Endothelial cell of umbilical vein (primary cell): ENCODE measurements around the gene FXYD6. TPM values are rescaled to one million over a fixed set of nuclear protein-coding genes. Genes with fewer than 3 reads are reported as not detected.

Experiments
- BruUV-seq: library from RNA; stranded (reverse); fragments of 400-500 nt; replicated peaks from 2 replicates; lab custom pipeline; 2021; lab: Mats Ljungman, UMichigan
- CTCF ChIA-PET: fragments of 300-600, 350-600 bp; sonication (Branson Sonifier 250); formaldehyde crosslinking; loops from one replicate; lab custom pipeline; 2021; ENCODE audit warnings: antibody characterized with exemption, inconsistent platforms; lab: Charles Lee
- POLR2A ChIA-PET: fragments of 300-600, 350-600 bp; sonication (Branson Sonifier 250); formaldehyde crosslinking; loops from one replicate; lab custom pipeline; 2021; ENCODE audit warnings: antibody characterized with exemption, inconsistent platforms; lab: Charles Lee
- DNase-seq: peaks from one replicate; pipeline ENCODE4 v3.0.0-alpha.2; 2011; ENCODE audit warnings: low read depth, low spot score
- FAIRE-seq: peaks from 2 replicates; lab custom pipeline; 2011; peaks lifted over from hg19 to GRCh38; lab: Jason Lieb, UNC
- H2AFZ ChIP-seq: 2 replicates; pipeline ENCODE4 v1.6.0; 2012; ENCODE audit warnings: low read depth, low read length, control low read depth, inconsistent platforms
- H3K27ac ChIP-seq: 2 replicates; pipeline ENCODE4 v1.5.1; 2011; ENCODE audit warnings: low read depth, mild to moderate bottlenecking, control low read depth, low read length, moderate library complexity; ENCODE audit not compliant: insufficient read depth
- H3K27me3 ChIP-seq, 2 experiments: 2 replicates each; pipeline versions ENCODE4 v1.6.0 to v1.6.1; 2011; ENCODE audit warnings: low read length in 2 of 2, mixed read lengths in 1 of 2; ENCODE audit not compliant: control insufficient read depth in 2 of 2, insufficient read depth in 2 of 2
- H3K36me3 ChIP-seq, 2 experiments: 2 replicates in 1 of 2; 3 replicates in 1 of 2; pipeline ENCODE4 v1.5.1; 2011; ENCODE audit warnings: low read length in 2 of 2, mild to moderate bottlenecking in 1 of 2, moderate library complexity in 1 of 2; ENCODE audit not compliant: control insufficient read depth in 2 of 2, insufficient read depth in 2 of 2; ENCODE audit errors: extremely low read depth in 1 of 2
- H3K4me1 ChIP-seq: 3 replicates; pipeline ENCODE4 v1.5.1; 2011; ENCODE audit warnings: mild to moderate bottlenecking, low read length; ENCODE audit not compliant: control insufficient read depth, insufficient read depth; ENCODE audit errors: extremely low read depth
- H3K4me2 ChIP-seq: 2 replicates; pipeline ENCODE4 v1.6.1; 2011; ENCODE audit warnings: low read length, control low read depth, mixed read lengths; ENCODE audit not compliant: insufficient read depth
- H3K4me3 ChIP-seq, 3 experiments: fragments of 200-600 bp in 1 of 3; sonication (generic), shearing (Covaris generic) in 1 of 3; replicated peaks in 1 of 3; 2 replicates each; pipeline ENCODE4 v1.5.1; 2011 to 2016; ENCODE audit warnings: control low read depth in 3 of 3, low read length in 3 of 3, mild to moderate bottlenecking in 2 of 3, inconsistent platforms in 1 of 3, low read depth in 1 of 3, moderate library complexity in 1 of 3; ENCODE audit not compliant: insufficient read depth in 1 of 3
- H3K79me2 ChIP-seq: 2 replicates; pipeline ENCODE4 v1.6.0; 2012; ENCODE audit warnings: low read length, inconsistent platforms; ENCODE audit not compliant: control insufficient read depth, insufficient read depth
- H3K9ac ChIP-seq: replicated peaks from 2 replicates; pipeline ENCODE3; 2011; ENCODE audit warnings: low read length, control low read depth; ENCODE audit not compliant: insufficient read depth; ENCODE audit errors: extremely low read depth
- H3K9me1 ChIP-seq: replicated peaks from 3 replicates; pipeline ENCODE4 v1.6.0; 2011; ENCODE audit warnings: mild to moderate bottlenecking, low read length; ENCODE audit not compliant: control insufficient read depth, insufficient read depth; ENCODE audit errors: extremely low read depth
- H3K9me3 ChIP-seq: replicated peaks from 2 replicates; pipeline ENCODE4 v1.5.1; 2012; ENCODE audit warnings: low read length, inconsistent platforms; ENCODE audit not compliant: control insufficient read depth, insufficient read depth
- H4K20me1 ChIP-seq: replicated peaks from 2 replicates; pipeline ENCODE3; 2011; ENCODE audit warnings: mild to moderate bottlenecking, low read length; ENCODE audit not compliant: control insufficient read depth, insufficient read depth; ENCODE audit errors: extremely low read depth
- EZH2 ChIP-seq: IDR thresholded peaks from 2 replicates; pipeline ENCODE4 v1.6.1; 2012; ENCODE audit warnings: borderline replicate concordance, low read depth, mild to moderate bottlenecking, moderate library complexity, low read length, inconsistent platforms; ENCODE audit not compliant: severe bottlenecking
- FOS ChIP-seq: IDR thresholded peaks from 2 replicates; pipeline ENCODE4 v1.6.1; 2011; ENCODE audit warnings: mild to moderate bottlenecking, low read length, moderate library complexity, borderline replicate concordance; ENCODE audit not compliant: insufficient read depth
- GATA2 ChIP-seq: IDR thresholded peaks from 2 replicates; pipeline ENCODE4 v1.7.0; 2011; ENCODE audit warnings: low read depth, mild to moderate bottlenecking, moderate library complexity, mixed read lengths, low read length; ENCODE audit not compliant: insufficient read length, insufficient read depth
- JUN ChIP-seq: IDR thresholded peaks from 2 replicates; pipeline ENCODE4 v1.6.1; 2011; ENCODE audit warnings: borderline replicate concordance, low read depth; ENCODE audit not compliant: insufficient read length, insufficient read depth
- MYC ChIP-seq: IDR thresholded peaks from one replicate; pipeline ENCODE4 v1.6.1; 2011; ENCODE audit warnings: mild to moderate bottlenecking, low read depth, low read length
- POLR2A ChIP-seq: IDR thresholded peaks from 2 replicates; pipeline ENCODE4 v1.6.1; 2012; ENCODE audit warnings: low read depth, mild to moderate bottlenecking, control low read depth, low read length
- POLR2AphosphoS5 ChIP-seq: IDR thresholded peaks from 2 replicates; pipeline ENCODE4 v1.6.1; 2012; ENCODE audit warnings: low read depth, mild to moderate bottlenecking, control low read depth, low read length, moderate library complexity; ENCODE audit not compliant: insufficient read depth
- dilution Hi-C: fragments of 300-500 bp; cut with MboI; formaldehyde crosslinking; loops from one replicate; pipeline ENCODE4 v1.15.0; 2019; ENCODE audit warnings: low sequenced_read_pairs; ENCODE audit not compliant: extremely low pct_ligation_motif_present
- intact Hi-C: fragments of 100-400 bp; cut with micrococcal nuclease; formaldehyde crosslinking; loops from one replicate; pipeline ENCODE4 v1.10.0; 2022
- polyA plus RNA-seq, 4 experiments: library from polyadenylated mRNA; depleted of rRNA in 3 of 4; stranded (reverse) in 3 of 4; unstranded in 1 of 4; fragments of >200 nt; gene quantifications; 2 replicates each; pipeline versions ENCODE4 v1.2.1 to v1.2.3, GENCODE V29; 2011 to 2012; ENCODE audit warnings: missing spikeins in 1 of 4
- total RNA-seq: library from RNA; stranded (reverse); gene quantifications from 2 replicates; pipeline ENCODE4 v1.2.3, GENCODE V29; 2021
- TF ChIP-seq, protein P1 (sequence below): IDR thresholded peaks from 2 replicates; pipeline ENCODE4 v1.6.1; 2011; ENCODE audit not compliant: insufficient read depth, insufficient read length
- TF ChIP-seq, protein P2 (sequence below), 2 donors: IDR thresholded peaks; 1 replicate in 1 of 2; 2 replicates in 1 of 2; pipeline ENCODE4 v1.5.1; 2011; ENCODE audit warnings: low read length in 2 of 2, mild to moderate bottlenecking in 2 of 2, moderate library complexity in 2 of 2, control low read depth in 1 of 2, inconsistent platforms in 1 of 2, low read depth in 1 of 2; ENCODE audit not compliant: insufficient read depth in 1 of 2; ENCODE audit errors: extremely low read depth in 1 of 2

Gene FXYD6
- total and polyA plus RNA-seq, 2 donors (not counting 3 experiments of a cell fraction or from before 2014, with no cell fraction given): 1.4 to 8.7 TPM

DNA sequence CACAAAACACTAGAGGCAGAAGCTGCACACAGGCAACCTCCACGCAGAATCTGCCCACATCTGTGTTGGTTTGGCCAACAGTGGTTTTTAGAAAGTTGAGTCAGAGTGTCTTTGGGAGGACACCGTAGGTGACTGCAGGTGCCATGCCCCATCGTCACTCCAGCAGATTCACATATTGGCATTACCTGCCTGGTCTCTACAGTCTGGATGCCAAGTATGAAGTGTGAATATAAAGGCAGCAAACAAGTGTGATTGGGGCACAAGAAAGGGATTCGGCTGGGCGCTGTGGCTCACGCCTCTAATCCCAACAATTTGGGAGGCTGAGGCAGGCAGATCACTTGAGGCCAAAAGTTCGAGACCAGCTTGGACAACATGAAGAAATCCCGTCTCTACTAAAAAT is 40.9 kb downstream of the FXYD6 start:
- Histone ChIP-seq H3K27ac (no peak overlapping the region), H3K4me2 (no peak overlapping the region), H3K36me3 (no peaks in the 10 kb centered on the region), H3K4me1 (peaks cover 3% of the 10 kb centered on the region), H4K20me1 (no peaks in the 10 kb centered on the region), H3K9me1 (no peaks in the 10 kb centered on the region), H3K4me3 (no peak overlapping the region), H3K9me3 (no peaks in the 10 kb centered on the region), H3K27me3 (peaks cover 0 to 10% of the 10 kb centered on the region in 2 experiments), H3K79me2 (no peaks in the 10 kb centered on the region), H3K9ac (no peak overlapping the region), H2AFZ (no peak overlapping the region)
- no TSS peak for BruUV-seq
- FAIRE-seq (no peak), DNase-seq (no peak)
- TF ChIP-seq GATA2: no peak
- TF ChIP-seq, protein P1, sequence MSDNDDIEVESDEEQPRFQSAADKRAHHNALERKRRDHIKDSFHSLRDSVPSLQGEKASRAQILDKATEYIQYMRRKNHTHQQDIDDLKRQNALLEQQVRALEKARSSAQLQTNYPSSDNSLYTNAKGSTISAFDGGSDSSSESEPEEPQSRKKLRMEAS: no peak
- TF ChIP-seq MYC: no peak
- TF ChIP-seq POLR2AphosphoS5: no peak
- no peak for TF ChIP-seq EZH2
- TF ChIP-seq POLR2A: no peak
- TF ChIP-seq, protein P2, sequence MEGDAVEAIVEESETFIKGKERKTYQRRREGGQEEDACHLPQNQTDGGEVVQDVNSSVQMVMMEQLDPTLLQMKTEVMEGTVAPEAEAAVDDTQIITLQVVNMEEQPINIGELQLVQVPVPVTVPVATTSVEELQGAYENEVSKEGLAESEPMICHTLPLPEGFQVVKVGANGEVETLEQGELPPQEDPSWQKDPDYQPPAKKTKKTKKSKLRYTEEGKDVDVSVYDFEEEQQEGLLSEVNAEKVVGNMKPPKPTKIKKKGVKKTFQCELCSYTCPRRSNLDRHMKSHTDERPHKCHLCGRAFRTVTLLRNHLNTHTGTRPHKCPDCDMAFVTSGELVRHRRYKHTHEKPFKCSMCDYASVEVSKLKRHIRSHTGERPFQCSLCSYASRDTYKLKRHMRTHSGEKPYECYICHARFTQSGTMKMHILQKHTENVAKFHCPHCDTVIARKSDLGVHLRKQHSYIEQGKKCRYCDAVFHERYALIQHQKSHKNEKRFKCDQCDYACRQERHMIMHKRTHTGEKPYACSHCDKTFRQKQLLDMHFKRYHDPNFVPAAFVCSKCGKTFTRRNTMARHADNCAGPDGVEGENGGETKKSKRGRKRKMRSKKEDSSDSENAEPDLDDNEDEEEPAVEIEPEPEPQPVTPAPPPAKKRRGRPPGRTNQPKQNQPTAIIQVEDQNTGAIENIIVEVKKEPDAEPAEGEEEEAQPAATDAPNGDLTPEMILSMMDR (IDR thresholded peaks at IDR 0.05; ENCODE audit: extremely low read depth in 1 of 2, insufficient read depth in 1 of 2, low read depth in 1 of 2, low read length in 2 of 2): no peak
- no peak for TF ChIP-seq FOS
- no peak for TF ChIP-seq JUN
- POLR2A ChIA-PET: no interaction called here
- intact Hi-C loops: no loop called here
- dilution Hi-C loops: no loop called here
- CTCF ChIA-PET: interaction anchor here (1.2 to 3.3 kb wide), 2 partner anchors 69 to 111 kb away, joined by 5 to 27 read pairs; no protein-coding TSS in a partner anchor
